Amniotic stem cell (primary cell): ENCODE data around the gene C1orf35.

ENCODE experiments used
- DNase-seq: peaks from one replicate; lab custom pipeline; 2025; lab: John Stamatoyannopoulos, UW

The C1orf35 gene

DNA sequence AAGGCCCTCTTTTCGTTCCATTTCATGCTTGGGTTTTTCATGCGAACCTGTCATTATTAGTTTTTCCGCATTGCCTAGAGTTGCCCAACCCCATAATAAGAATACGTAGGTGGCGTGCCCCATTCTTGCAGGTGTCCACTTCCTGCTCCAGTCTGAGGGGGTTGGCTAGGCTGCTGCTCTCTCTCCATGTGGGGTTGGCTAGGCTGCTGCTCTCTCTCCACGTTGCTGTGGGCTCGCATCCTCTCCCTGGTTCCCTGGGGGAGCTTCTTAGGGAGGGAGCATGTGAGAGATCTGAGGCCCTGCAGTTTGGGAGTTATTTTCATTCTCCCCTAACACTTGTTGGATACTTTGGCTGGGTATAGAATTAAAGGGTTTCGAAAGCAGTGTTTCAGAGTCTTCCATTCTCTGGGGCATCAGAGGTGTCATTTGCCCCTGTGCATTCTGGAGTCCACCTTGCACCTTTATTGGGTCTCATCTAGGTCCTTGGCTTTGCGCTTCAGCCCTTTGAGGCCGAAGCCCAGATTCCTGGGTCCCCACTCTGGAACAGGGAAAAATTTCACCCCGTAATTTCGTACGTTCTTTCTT lies 8.6 kb downstream of the C1orf35 start:
- no peak for DNase-seq

GRCh38 chr1:228093050-228093906 lies 9.8 kb downstream of the C1orf35 start:
- DNase-seq: no peak

- DNase-seq: no peak
These were observed 10.6 kb downstream of the C1orf35 start for GRCh38 chr1:228092342-228093049.

DNA sequence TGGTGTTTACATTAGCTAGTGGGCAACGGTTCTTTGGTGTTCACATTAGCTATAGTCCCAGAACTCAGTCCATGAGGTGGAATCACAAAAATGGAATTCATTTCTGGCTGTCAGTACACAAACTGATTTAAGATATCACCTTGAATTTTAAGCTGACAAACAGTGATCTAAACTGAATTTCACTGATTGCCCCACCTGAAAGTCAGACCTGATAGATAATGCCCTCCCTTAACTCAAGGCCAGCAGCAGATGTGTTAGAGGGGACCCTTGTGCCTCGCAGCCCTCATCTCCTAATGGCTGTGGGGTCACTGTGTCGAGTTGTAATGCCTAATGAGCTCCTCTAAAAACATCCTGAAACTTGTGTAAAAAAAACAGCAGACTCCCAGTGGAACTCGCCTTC lies 12.0 kb downstream of the C1orf35 start:
- no peak for DNase-seq

DNA sequence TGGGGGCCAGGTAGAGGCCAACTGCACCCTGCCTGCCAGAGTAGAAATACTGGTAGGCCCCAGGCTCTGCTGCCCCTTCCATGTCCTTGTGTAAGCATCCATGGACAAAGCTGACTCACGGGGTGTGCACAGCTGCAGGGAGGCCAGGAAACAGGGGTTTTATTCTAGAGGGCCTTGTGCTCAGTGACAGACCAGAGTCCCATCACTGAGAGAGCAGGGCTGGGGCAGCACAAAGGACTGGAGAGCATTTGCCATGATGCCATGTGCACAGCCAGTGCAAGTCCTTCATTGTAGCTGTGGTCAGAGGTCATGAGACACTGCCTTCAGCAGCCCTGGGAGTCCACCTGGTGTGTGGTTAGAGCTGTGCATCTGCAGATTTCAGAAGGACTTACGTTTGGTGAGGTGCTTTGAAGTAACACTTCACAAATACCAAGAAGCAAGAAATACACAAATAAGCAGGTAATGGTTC lies 12.5 kb downstream of the C1orf35 start:
- DNase-seq: no peak

DNA sequence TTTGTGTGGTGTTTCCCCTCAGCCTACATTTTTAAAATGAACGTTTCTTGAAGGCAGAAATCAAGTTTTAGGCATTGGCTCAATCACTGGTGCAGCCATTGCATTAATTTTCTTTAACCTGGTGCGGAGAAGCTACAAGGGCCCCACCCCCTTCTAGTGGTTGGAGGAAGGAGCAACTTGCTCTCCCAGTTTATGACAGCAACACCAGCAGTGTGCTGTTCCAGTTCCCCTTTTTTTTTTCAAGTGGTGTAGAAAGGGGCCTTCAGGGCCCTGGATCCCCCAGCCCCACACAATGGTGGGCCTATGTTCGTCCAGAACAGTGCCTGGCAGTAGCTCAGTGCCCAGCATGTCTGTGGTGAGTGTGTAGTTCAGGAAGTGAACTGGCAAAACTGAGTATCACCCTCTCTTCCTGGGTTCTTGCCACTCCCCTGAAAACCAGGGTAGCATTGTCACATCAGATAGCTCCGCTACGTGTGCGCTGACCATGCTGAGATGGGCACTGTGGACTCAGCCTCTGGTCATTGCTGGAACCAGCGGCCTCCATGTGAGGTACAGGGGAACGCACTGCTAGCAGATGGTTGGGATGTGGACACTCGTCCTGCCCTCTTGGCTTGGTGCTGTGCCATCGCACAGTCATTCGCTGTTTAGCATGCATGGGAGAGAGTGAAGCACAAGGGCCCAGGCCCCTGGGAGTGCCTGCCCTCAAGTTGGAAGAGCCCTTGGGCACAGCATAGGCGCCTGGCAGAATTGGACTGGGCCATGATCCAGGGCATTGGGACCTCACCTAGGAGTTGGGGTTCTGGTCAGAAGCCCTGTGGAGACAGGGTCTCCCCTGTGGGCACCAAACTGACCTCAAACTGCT lies 13.4 kb downstream of the C1orf35 start:
- no peak for DNase-seq

DNA sequence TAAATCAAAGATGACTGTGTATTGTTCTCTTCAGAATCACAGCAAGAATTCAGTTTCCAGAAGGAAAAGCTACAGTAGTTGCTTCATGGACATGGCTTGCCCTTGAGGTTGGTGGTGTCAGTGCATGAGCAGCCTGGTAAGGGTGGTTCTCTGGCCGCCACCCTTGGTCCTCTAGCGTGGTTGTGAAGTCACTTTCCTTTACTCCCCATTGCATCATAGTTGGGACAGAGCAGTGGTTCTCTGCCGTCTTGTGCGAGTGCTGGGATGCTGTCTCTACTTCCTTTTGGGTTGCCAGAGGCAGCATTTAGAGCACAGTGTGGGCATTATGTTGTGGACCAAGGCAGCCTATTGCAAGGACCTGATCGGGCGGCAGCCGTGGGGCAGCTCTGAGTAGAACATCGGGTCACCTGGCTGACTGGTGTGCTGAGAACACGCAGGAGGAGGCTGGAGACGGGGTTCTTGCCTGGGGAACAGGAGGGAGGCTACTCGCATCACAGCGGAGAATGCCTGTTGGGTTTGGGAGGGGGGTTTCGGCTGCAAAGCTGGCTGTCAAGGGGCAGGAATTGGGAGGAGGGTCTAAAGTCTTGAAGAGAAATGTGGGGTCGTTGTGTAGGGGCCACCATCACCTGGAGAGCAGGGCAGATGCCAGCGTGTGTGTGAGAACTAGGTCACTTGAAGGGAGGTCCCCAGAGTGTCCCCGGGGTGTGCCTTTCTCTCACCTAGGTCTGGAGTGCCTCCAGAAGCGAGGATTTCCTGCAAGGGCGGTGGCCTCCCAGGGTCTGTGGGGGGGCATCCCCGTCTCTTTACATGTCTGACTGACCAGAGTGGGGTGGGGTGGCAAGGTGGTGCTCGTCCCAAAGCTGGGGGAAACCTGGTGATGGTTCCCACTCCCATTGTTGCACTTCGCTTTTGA lies 14.3 kb downstream of the C1orf35 start:
- DNase-seq: no peak

- no peak for DNase-seq
These were observed 15.3 kb downstream of the C1orf35 start for GRCh38 chr1:228087771-228088251.

- DNase-seq: no peak
These were observed 17.7 kb downstream of the C1orf35 start for GRCh38 chr1:228085287-228085951.

GRCh38 chr1:228084797-228085196 lies 18.3 kb downstream of the C1orf35 start:
- no peak for DNase-seq

DNA sequence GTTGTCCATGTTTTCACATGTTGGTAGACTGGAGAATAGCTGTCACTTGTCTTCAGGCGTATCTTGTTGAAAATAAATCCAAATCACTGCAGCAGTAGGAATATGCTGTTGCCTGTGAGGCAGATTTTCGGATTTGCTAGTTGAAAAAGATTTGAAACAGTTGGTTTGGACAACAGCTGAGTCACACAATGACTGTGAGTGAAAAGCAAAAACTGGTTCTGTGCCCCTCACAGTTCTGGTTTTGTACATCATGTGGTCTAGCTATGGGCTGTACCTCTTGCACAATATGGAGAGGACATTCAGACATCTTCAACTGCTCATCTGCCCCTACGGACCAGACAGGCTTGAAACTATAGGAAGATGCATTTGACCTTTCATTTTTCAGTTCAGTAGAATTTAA lies 18.8 kb downstream of the C1orf35 start:
- DNase-seq: no peak

GRCh38 chr1:228083871-228084278 lies 19.2 kb downstream of the C1orf35 start:
- DNase-seq: no peak

- DNase-seq: no peak
These were observed 19.9 kb downstream of the C1orf35 start for GRCh38 chr1:228082918-228083870.

GRCh38 chr1:228082214-228082917 lies 20.8 kb downstream of the C1orf35 start, which contains the start of gene ARF1:
ARF1 (plus strand) TSS chr1:228082708; CDS start chr1:228097115, 14,407 bp downstream.
- peak; percentile 71 for DNase-seq

DNA sequence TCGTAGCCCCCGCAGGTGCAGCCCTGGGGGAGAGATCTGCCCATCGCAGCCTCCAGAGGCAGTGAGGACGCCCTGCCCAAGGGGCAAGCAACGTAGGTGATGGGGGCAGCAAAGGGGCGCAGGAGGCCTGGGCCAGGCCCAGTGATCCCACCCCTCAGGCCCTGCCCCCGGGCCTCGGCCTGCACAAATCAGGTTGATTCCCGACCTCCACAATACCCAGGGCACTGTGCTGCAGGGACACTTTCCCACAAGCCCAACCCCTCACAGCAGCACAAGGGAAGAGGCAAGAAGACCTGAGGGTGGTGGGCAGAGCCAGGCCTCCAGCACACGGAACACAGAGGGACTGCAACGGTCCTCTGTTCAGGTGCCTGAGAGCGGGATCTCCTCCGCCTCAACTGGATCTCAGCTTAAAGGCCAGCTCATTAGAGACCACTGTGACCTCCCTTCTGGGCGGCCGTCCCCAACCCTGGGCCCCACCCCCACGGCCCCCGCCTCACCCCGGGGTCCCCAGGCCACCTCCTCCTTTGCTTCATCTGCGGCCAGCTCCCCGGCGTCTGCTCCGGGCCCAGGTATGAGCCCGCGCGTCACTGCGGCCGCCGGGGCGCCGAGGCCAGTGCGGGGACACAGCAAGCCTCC lies 21.4 kb downstream of the C1orf35 start:
- no peak for DNase-seq

GRCh38 chr1:228081144-228081543 lies 22.0 kb downstream of the C1orf35 start:
- no peak for DNase-seq

GRCh38 chr1:228079601-228080263 lies 23.4 kb downstream of the C1orf35 start:
- no peak for DNase-seq
